Osteoblast (primary cell): ENCODE results near the gene LSM4. TPM values are rescaled to one million over a fixed set of nuclear protein-coding genes. Genes with fewer than 3 reads are reported as not detected.
"Not testable (repeated sequence)": the region's sequence is repeated elsewhere in the genome, so short reads cannot be mapped to it uniquely, and the experiment has no call there.

ENCODE experiments used
- DNase-seq: peaks from one replicate; pipeline ENCODE4 v3.0.0; 2011; ENCODE audit warnings: low spot score, mixed read lengths; ENCODE audit not compliant: insufficient read length; ENCODE audit errors: missing footprints
- H2AFZ ChIP-seq: 2 replicates; pipeline ENCODE4 v1.6.0; 2011; ENCODE audit warnings: mild to moderate bottlenecking, low read length
- H3K27ac ChIP-seq: 2 replicates; pipeline ENCODE4 v1.5.1; 2011; ENCODE audit warnings: mild to moderate bottlenecking, low read depth, low read length, moderate library complexity
- H3K27me3 ChIP-seq: 2 replicates; pipeline ENCODE4 v1.6.0; 2012; ENCODE audit warnings: mild to moderate bottlenecking, control low read depth, inconsistent platforms, low read length, moderate library complexity; ENCODE audit not compliant: insufficient read depth
- H3K36me3 ChIP-seq: 2 replicates; pipeline ENCODE4 v1.5.1; 2011; ENCODE audit warnings: mild to moderate bottlenecking, low read length, control low read depth, moderate library complexity; ENCODE audit not compliant: insufficient read depth
- H3K4me1 ChIP-seq: 2 replicates; pipeline ENCODE4 v1.5.1; 2011; ENCODE audit warnings: mild to moderate bottlenecking, low read length, control low read depth, moderate library complexity; ENCODE audit not compliant: insufficient read depth
- H3K4me2 ChIP-seq: 2 replicates; pipeline ENCODE4 v1.6.0; 2011; ENCODE audit warnings: mild to moderate bottlenecking, low read length; ENCODE audit not compliant: insufficient read depth
- H3K4me3 ChIP-seq: fragments of 200-600 bp; sonication (generic); 3 replicates; pipeline ENCODE4 v1.5.1; 2012; ENCODE audit warnings: mild to moderate bottlenecking, low read length, inconsistent platforms; ENCODE audit not compliant: insufficient read depth
- H3K79me2 ChIP-seq: 2 replicates; pipeline ENCODE4 v1.6.0; 2012; ENCODE audit warnings: mild to moderate bottlenecking, low read length, control low read depth, inconsistent platforms; ENCODE audit not compliant: insufficient read depth
- H3K9me3 ChIP-seq: 2 replicates; pipeline ENCODE4 v1.5.1; 2011; ENCODE audit warnings: low read depth, low read length, control low read depth
- H4K20me1 ChIP-seq: 2 replicates; pipeline ENCODE4 v1.6.0; 2012; ENCODE audit warnings: mild to moderate bottlenecking, low read length, control low read depth; ENCODE audit not compliant: insufficient read depth
- total RNA-seq: library from RNA; depleted of rRNA; stranded (reverse); fragments of >200 nt; gene quantifications from 2 replicates; pipeline ENCODE4 v1.2.3, GENCODE V29; 2012
- TF ChIP-seq, protein P1 (sequence below): IDR thresholded peaks from 2 replicates; pipeline ENCODE4 v1.5.1; 2011; ENCODE audit warnings: mild to moderate bottlenecking, low read depth, low read length, moderate library complexity; ENCODE audit errors: extremely low read depth

The LSM4 gene
- total RNA-seq, result 74.3 and 74.6 TPM in 2 replicates

DNA sequence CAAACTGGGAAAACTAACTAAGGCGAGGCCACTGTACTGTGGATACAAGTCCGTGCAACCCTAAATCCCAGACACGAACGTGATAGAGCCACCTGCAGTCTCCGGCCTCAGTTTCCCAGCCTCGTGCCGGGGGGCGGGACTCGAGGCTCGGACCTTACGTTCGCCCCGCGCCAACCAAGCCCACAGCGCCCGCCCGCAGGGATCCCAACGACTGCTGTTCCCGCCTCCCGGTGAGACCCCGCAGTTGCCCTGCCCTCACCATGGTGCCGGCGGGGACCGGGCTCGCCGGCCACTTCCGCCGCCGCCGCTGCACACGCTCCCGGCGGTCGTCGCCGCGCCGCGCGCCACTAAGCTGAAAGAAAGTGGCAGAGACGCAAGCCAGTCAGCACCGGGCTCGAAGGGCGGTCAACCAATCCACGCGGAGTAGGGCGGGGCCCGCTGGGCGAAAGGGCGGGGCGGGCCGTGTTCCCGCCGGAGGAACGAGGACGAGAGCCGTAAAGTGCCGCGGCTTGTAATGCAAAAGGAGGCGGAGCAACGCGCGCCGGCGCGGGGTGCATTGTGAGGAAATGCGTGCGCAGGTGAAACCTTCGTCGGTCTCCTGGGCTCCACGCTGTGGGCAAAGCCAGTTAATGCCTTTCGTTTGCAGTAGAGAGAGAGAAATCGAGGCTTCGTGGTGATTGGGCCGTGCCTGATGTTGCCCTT lies at the start of gene LSM4:
Gene LSM4 (minus strand): TSS at position 318 of the 702 bp plus-strand sequence. CDS start 56 bp downstream, at position 262.
- peak within 1 kb of the TSS; percentile 94 for H2AFZ ChIP-seq
- H3K27ac ChIP-seq, result peak within 1 kb of the TSS; percentile 86
- DNase-seq, result peak; percentile 99
- H3K4me2 ChIP-seq, result peak within 1 kb of the TSS; percentile 98
- peaks cover 25% of the 10 kb centered on the region for H3K4me1 ChIP-seq
- no peaks in the 10 kb centered on the region for H3K27me3 ChIP-seq
- peaks cover 45% of the 10 kb centered on the region for H3K79me2 ChIP-seq
- TF ChIP-seq, protein P1, sequence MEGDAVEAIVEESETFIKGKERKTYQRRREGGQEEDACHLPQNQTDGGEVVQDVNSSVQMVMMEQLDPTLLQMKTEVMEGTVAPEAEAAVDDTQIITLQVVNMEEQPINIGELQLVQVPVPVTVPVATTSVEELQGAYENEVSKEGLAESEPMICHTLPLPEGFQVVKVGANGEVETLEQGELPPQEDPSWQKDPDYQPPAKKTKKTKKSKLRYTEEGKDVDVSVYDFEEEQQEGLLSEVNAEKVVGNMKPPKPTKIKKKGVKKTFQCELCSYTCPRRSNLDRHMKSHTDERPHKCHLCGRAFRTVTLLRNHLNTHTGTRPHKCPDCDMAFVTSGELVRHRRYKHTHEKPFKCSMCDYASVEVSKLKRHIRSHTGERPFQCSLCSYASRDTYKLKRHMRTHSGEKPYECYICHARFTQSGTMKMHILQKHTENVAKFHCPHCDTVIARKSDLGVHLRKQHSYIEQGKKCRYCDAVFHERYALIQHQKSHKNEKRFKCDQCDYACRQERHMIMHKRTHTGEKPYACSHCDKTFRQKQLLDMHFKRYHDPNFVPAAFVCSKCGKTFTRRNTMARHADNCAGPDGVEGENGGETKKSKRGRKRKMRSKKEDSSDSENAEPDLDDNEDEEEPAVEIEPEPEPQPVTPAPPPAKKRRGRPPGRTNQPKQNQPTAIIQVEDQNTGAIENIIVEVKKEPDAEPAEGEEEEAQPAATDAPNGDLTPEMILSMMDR, result peak; percentile 28
- no peaks in the 10 kb centered on the region for H4K20me1 ChIP-seq
- peak within 1 kb of the TSS; percentile 95 for H3K4me3 ChIP-seq
- H3K36me3 ChIP-seq, result peaks cover 3% of the 10 kb centered on the region
- no peaks in the 10 kb centered on the region for H3K9me3 ChIP-seq

DNA sequence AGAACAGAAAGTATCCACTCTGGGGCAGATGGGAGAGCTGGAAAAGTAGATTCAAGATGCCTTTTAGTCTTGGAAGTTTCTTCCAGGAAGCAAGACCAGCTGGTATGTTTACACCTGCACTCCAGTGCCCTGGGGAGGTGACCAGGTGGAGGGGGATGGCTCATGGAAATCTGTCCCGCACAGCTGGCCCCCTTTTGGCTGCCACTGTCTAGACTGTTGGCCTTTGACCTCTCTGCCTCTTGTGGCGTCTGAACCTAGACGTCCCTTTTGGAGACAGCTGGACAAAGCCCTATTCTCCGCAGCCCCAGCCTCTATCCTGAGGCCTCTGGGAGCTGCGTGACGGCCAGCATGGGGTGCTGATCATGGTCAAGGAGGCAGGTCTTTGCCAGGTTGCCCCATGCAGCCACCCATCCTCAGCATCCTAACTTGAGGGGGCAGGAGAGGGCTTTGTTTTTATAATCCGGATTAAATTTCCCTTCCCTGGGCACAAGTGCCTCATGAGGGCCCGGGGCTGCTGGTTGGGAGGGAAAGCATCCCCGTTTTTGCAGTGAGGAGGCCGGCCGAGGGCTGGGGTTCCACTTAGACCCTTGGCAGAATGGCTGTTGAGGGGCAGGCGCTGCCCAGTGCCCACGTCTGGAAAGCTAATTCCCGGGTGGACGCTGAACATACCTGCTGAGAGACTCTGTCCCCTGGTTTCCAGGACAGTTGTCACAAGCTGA lies 45.8 kb upstream of the LSM4 start:
- H3K4me1 ChIP-seq, result peaks cover 21% of the 10 kb centered on the region
- no peak overlapping the region for H3K4me2 ChIP-seq
- TF ChIP-seq, protein P1, result no peak
- H4K20me1 ChIP-seq, result no peaks in the 10 kb centered on the region
- DNase-seq, result no peak
- no peak overlapping the region for H3K27ac ChIP-seq
- H3K9me3 ChIP-seq, result no peaks in the 10 kb centered on the region
- no peaks in the 10 kb centered on the region for H3K27me3 ChIP-seq
- H3K79me2 ChIP-seq, result no peaks in the 10 kb centered on the region
- no peak overlapping the region for H2AFZ ChIP-seq
- H3K36me3 ChIP-seq, result no peaks in the 10 kb centered on the region
- no peak overlapping the region for H3K4me3 ChIP-seq

DNA sequence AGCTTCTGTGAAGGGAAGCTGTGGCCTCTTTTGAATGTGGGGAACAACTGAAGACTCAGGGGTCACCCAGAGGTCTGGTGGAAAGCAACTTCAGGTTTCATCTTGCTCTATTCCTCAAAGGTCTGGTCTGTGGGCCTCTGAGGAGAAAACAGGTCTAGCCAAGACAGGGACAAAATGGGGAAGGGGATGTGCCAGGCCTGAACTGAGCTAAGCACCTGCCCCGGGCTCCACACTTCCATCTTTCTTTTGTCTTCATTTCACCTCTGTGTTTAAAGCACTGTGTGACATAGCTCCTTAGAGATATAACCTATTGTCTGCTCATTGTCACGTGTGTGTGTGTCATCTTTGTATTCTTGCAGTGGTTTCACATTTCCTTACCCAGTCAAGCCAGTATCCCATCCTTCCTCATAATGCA lies 43.2 kb upstream of the LSM4 start:
- no peak for DNase-seq
- no peak overlapping the region for H3K4me3 ChIP-seq
- peaks cover 19% of the 10 kb centered on the region for H3K4me1 ChIP-seq
- no peaks in the 10 kb centered on the region for H3K27me3 ChIP-seq
- peak overlapping the region; percentile 93 for H3K27ac ChIP-seq
- no peak overlapping the region for H2AFZ ChIP-seq
- no peaks in the 10 kb centered on the region for H3K79me2 ChIP-seq
- no peaks in the 10 kb centered on the region for H3K9me3 ChIP-seq
- no peaks in the 10 kb centered on the region for H4K20me1 ChIP-seq
- H3K4me2 ChIP-seq, result no peak overlapping the region
- TF ChIP-seq, protein P1, result no peak
- H3K36me3 ChIP-seq, result no peaks in the 10 kb centered on the region

DNA sequence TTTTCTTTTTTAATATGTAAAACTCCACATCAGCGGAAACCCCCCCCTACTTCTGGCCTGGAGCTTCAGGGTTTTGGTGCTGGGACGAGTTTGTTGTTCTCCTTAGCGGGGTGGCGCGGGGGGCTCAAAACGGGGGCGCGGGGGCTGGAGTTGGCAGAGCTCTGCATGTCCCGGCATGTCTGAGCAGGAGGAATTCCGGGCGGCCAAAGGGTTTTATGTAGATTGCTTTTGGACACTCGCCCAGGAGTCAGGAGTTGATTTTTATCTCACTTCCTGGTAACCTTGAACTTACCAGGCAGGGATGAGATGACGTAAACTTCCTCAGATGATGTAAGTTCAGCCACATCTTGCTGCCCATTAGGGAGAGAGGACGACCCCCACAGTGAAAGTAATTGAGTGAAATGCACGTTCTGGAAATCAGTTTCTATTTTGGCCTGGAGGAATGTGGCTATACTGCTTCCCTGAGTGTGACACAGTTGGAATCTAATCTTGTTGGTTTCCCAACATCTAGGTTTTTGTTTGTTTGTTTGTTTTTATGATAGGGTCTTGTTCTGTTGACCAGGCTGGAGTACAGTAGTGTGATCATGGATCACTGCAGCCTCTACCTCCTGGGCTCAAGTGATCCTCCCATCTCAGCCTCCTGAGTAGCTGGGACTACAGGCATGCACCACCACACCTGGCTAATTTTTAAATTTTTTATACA lies 42.1 kb upstream of the LSM4 start:
- H3K27me3 ChIP-seq, result no peaks in the 10 kb centered on the region
- peaks cover 1% of the 10 kb centered on the region for H3K36me3 ChIP-seq
- H3K4me3 ChIP-seq, result no peak overlapping the region
- DNase-seq, result peak; percentile 97
- no peak overlapping the region for H2AFZ ChIP-seq
- peak overlapping the region; percentile 37 for H3K4me2 ChIP-seq
- no peaks in the 10 kb centered on the region for H3K79me2 ChIP-seq
- H3K4me1 ChIP-seq, result peaks cover 19% of the 10 kb centered on the region
- H4K20me1 ChIP-seq, result no peaks in the 10 kb centered on the region
- no peaks in the 10 kb centered on the region for H3K9me3 ChIP-seq
- TF ChIP-seq, protein P1, result no peak
- H3K27ac ChIP-seq, result peak overlapping the region; percentile 93

DNA sequence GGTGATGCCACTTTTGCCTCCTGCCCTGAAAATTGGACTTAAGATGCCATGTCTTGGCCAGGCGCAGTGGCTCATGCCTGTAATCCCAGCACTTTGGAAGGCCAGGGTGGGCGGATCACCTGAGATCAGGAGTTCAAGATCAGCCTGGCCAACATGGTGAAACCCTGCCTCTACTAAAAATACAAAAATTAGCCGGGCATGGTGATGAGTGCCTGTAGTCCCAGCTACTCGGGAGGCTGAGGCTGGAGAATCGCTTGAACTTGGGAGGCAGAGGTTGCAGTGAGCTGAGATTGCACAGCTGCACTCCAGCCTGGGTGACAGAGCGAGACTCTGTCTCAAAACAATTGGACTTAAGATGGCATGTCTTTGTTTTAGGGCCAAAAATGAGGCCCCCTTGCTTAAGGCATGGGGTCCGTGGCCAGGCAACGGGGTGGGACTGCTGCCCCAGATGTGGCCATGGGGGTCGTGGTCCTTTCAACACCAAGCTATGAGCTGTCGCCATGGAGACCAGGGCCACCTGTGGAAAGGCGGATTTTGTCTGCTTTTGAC lies 41.5 kb upstream of the LSM4 start:
- DNase-seq, H3K79me2 ChIP-seq, H3K27me3 ChIP-seq, H4K20me1 ChIP-seq, H3K9me3 ChIP-seq, H2AFZ ChIP-seq, H3K36me3 ChIP-seq, H3K4me3 ChIP-seq: not testable (repeated sequence)
- Histone ChIP-seq H3K4me1 (peaks cover 19% of the 10 kb centered on the region), H3K27ac (peak overlapping the region; percentile 93), H3K4me2 (peak overlapping the region; percentile 11)
